ENCODE measurements around the gene OPRL1.

Gene OPRL1

GRCh38 chr20:64144144-64144912 lies 64.4 kb downstream of the OPRL1 start:
- DNase-seq (ENCODE audit: low spot score): no peak

- DNase-seq (ENCODE audit: low spot score): no peak
These were observed 65.8 kb downstream of the OPRL1 start for GRCh38 chr20:64145458-64146300.

GRCh38 chr20:64146301-64146935 lies 66.5 kb downstream of the OPRL1 start:
- no peak for DNase-seq (ENCODE audit: low spot score)

GRCh38 chr20:64146936-64147477 lies 67.1 kb downstream of the OPRL1 start:
- DNase-seq (ENCODE audit: low spot score): no peak

- no peak for DNase-seq (ENCODE audit: low spot score)
These were observed 68.7 kb downstream of the OPRL1 start for GRCh38 chr20:64148581-64148980.

- no peak for DNase-seq (ENCODE audit: low spot score)
These were observed 69.3 kb downstream of the OPRL1 start for GRCh38 chr20:64149141-64149540.

- no peak for DNase-seq (ENCODE audit: low spot score)
These were observed 70.1 kb downstream of the OPRL1 start for GRCh38 chr20:64149809-64150560.
